T-helper 1 cell treated with Interleukin-12 subunit alpha and Interleukin-12 subunit beta and Interleukin-4 antibody, amounts not matched to agents 30 ng/mL and 1 ng/mL, for 36 hours (primary cell): Measurements from ENCODE around the gene SCG2. TPM values are rescaled to one million over a fixed set of nuclear protein-coding genes. Genes with fewer than 3 reads are reported as not detected.
"Not testable (repeated sequence)": the region's sequence is repeated elsewhere in the genome, so short reads cannot be mapped to it uniquely, and the experiment has no call there.

Experiments used
- intact Hi-C: fragments of 100-400 bp; cut with micrococcal nuclease; formaldehyde crosslinking; loops from one replicate; pipeline ENCODE4 v1.15.1; 2024
- total RNA-seq: library from RNA; stranded (reverse); gene quantifications from 2 replicates; pipeline ENCODE4 v1.2.3, GENCODE V29; 2022

SCG2 gene
- total RNA-seq, 1 donor from 2014 or later, result not detected

GRCh38 chr2:223613017-223613950 lies 11.1 kb upstream of the SCG2 start:
- intact Hi-C loops, result no loop called here

- intact Hi-C loops, result no loop called here
These were observed 10.3 kb upstream of the SCG2 start for GRCh38 chr2:223612501-223612900.

DNA sequence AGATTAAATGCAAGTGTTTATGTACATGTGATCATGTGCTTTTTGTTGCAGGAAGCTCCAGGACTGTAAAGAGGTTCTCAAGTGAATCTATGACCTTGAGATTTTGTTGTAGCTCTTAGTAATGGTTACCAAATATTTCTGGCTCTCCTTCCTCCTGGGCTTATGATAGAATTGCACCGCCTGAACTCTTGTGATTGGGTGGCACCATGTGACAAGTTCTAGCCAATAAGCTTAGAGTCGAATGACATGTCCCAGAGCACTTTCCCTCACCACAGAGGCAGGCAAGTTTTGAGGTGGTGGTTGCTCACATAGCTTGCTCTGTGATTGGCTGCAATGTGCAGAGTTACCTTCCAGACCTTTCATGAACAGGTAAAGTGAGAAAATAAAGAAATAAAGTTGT lies 8.9 kb upstream of the SCG2 start:
- intact Hi-C loops, result no loop called here

DNA sequence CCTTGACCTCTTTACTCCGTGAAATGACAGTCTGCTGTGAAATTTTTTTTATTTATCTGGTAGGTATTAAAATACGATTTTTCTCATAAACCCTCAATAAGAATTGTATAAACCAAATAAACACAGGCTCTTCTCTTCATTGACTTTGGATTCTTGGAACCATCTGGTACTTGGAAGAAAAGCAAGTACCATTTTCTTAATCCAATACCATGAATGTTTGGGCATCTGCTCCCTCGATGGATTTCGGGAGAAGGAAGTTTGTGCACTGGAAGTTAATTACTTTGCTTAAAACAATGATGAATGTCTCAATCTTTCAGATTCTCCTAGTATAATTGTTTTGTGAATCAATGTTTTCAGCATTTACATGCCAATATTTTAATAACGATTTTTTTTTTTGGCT lies 5.3 kb upstream of the SCG2 start:
- intact Hi-C loops, result no loop called here

DNA sequence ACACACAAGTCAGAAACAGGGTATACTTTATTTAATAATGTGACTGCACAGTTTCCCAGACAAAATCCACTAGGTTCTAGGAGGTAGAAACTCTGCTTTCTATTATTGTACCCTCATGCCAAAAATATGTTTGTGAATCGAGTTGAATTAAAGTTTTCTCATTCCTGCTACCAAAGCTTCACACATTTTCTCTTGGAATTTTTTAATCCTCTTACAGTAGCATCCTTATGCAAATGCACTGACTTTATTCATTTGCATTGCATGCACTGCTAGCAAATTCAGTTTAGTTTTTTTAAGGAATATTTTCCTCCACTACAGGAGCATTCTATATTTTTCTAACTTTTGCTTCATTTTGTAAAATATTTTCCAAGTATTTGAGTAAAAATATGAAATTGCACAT lies 4.8 kb upstream of the SCG2 start:
- intact Hi-C loops, result no loop called here

GRCh38 chr2:223604231-223604630 lies 2.1 kb upstream of the SCG2 start:
- intact Hi-C loops, result no loop called here

DNA sequence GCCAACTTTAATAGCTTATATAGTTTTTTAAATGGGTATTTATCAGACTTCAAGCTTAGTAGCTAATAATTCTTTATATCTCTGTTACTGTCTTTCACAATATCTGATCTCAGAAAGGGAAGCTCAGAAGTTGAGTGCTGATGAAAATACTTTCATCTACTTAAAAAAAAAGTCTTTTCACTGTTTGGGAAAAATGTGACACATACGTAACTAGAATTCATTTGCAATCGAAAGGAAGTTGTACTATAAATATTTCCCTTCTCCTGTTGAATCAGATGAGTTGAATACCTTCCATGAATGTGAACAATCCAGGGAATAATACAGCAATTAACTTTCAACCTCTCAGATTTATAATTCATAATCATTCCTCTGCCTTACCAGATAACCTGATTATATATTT lies 811 bp upstream of the SCG2 start:
- intact Hi-C loops, result loop anchor here (1.0 kb wide), 1 partner anchor 632 kb away; no protein-coding TSS in a partner anchor

DNA sequence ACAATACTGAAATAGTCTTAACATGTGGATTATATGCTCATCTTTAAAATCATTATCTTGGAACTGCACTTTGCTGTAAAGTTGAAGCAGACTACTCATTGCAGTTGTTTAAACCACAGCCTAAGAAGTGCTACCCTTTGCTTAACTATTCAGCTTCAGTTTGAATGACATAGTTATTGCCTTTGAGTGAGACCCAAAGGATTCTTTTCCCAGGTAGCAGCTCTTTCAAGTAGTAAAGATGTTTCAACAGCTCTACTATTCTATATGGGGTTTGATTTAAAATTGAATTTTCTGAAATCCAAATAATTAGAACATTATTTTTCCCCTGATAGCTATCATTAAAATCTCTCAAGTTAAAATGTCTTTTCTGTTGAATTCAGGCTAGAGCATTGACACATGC lies 1.1 kb downstream of the SCG2 start:
- intact Hi-C loops, result no loop called here

DNA sequence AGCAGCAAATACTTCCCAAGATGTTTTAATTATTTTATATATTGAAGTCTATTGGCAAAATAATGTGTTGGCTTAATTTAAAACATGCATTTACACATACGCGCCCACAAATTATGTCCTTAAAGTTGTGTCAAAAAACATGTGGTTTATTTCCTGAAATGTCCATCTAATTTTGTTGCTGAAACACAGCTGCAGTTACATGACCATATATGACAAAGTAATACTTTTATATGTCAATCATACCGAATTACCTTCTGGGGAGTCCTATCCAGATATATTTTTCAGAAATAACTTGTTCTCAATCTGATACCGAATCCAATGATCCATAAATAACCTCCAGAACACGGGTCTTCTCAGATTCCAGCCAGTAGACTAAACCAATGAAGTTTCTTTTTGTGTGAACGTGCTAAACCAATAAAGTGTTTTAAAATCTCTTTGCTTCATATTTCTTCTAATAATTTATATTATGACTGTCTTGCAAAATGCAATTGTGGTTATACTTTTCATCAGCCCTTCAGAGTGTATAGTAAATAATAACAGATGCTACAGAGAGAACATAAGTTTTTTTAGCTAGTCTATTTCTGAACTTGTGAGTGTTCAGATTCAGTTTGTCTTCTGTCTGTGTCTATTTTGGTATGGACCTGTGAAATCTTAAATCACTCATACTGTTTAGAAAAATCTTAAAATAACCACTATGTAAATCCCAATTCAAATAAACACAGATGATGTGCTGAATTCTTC lies 2.4 kb downstream of the SCG2 start:
- intact Hi-C loops, result no loop called here

GRCh38 chr2:223598994-223599639 lies 3.0 kb downstream of the SCG2 start:
- intact Hi-C loops, result no loop called here

- intact Hi-C loops, result no loop called here
These were observed 5.1 kb downstream of the SCG2 start for GRCh38 chr2:223597076-223597475.

GRCh38 chr2:223596208-223596607 lies 6.0 kb downstream of the SCG2 start:
- intact Hi-C loops, result no loop called here

DNA sequence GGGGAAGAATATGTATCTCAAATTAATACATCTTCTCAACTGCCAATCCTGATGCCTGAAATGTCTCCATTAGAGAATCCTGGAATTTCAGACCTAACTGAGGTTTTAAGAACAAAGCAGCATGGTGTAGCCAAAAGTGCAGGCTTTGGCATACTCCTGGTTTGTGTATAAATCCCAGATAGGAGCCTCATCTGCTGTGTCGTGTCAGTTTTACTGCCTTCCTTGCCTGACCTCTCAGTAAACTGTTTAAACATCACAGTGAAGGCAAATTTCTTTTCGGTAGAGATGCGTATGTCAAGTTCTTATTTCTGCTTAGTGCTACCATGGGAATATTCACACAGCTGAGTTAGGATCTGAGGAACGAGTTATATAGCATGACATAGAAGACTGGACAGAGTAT lies 7.3 kb downstream of the SCG2 start:
- intact Hi-C loops, result no loop called here

DNA sequence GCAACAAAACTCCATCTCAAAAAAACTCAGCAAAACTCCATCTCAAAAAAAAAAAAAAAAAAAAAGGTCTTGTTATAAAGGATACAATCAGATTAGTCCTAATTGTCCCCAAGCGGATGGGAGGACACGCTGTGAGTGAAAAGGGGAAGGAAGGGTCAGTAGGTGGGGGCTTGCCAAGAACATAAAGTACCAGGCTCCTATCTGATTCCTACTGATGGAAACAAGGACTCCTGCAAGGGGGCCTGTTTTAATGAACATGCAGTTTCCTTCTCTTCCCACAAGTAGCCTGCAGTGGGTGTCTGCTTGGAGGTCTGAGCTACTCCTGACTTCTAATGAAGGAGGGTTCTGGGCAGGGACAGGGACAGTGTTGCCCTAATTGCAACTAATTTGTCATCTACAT lies 7.9 kb downstream of the SCG2 start:
- intact Hi-C loops, result no loop called here

DNA sequence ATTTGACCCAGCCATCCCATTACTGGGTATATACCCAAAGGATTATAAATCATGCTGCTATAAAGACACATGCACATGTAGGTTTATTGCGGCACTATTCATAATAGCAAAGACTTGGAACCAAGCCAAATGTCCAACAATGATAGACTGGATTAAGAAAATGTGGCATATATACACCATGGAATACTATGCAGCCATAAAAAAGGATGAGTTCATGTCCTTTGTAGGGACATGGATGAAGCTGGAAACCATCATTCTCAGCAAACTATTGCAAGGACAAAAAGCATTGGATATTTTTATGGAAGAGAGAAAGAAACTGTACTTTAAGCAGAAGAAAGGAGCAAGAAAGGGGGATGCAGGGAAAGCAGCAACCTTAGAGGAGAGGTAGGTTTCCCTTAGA lies 9.5 kb downstream of the SCG2 start:
- intact Hi-C loops, result not testable (repeated sequence)

DNA sequence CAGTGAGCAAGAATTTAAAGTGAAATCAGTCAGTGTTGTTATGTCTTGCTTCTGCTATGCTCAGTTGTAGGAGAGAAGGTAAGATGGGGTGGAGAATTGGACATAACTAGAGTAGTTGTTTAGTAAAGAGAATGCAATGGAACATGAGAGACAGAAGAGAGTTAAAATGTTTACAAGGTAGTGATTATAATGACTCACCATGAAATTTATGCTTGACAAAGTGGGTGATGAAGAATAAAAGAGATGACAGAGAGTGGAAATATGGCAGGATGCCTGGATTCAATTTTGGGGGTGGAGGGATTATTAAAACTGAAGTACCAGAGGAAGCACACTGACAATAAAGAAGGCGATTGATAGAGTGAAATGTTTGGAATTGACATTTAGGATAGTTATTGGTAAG lies 10.6 kb downstream of the SCG2 start:
- intact Hi-C loops, result no loop called here

DNA sequence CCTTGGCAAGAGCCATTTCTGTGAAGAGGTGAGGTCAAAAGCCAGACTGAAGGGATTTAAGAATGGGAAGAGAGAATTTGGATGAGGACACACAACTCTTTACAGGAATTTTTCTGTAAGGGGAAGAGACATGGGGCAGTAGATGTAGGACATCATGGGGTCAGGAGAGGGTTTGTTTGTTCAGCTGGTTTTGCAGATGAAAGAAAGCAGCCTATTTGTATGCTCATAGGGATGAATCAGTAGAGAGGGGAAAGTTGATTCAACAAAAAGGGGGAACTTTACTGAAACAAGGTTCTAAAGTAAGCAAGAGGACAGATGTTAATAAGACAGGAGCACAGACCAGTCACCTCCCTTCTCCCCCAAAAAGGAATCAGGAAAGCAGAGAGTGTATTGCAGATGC lies 11.2 kb downstream of the SCG2 start:
- intact Hi-C loops, result no loop called here

DNA sequence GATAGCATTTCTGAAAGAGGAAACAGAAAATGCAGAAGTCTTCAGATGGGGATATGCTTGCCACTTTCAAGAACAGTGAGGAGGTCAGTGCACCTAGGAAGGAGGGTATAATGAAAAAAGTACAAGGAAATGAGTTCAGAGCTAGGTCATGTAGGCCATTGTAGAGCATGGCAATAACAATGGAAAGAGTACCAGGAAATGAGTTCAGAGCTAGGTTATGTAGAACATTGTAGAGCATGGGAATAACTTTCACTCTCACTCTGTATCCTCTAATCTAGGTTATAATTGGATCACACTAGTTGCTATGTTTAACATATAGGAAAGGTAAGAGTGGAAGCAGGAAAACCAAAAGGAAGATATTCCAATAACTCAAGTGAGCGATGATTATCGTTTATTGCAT lies 12.3 kb downstream of the SCG2 start:
- intact Hi-C loops, result no loop called here

GRCh38 chr2:223588251-223588650 lies 13.9 kb downstream of the SCG2 start:
- intact Hi-C loops, result no loop called here

- intact Hi-C loops, result no loop called here
These were observed 14.9 kb downstream of the SCG2 start for GRCh38 chr2:223587301-223587700.

GRCh38 chr2:223586261-223586660 lies 15.9 kb downstream of the SCG2 start:
- intact Hi-C loops, result no loop called here

GRCh38 chr2:223585666-223586065 lies 16.5 kb downstream of the SCG2 start:
- intact Hi-C loops, result no loop called here
